GOT3 (cell line): ENCODE measurements around the gene WBP1.
"Not testable (repeated sequence)": the region's sequence is repeated elsewhere in the genome, so short reads cannot be mapped to it uniquely, and the experiment has no call there.

Experiments used
- DNase-seq: peaks from one replicate; lab custom pipeline; 2025; ENCODE audit warnings: mixed read lengths; lab: John Stamatoyannopoulos, UW

Gene WBP1

DNA sequence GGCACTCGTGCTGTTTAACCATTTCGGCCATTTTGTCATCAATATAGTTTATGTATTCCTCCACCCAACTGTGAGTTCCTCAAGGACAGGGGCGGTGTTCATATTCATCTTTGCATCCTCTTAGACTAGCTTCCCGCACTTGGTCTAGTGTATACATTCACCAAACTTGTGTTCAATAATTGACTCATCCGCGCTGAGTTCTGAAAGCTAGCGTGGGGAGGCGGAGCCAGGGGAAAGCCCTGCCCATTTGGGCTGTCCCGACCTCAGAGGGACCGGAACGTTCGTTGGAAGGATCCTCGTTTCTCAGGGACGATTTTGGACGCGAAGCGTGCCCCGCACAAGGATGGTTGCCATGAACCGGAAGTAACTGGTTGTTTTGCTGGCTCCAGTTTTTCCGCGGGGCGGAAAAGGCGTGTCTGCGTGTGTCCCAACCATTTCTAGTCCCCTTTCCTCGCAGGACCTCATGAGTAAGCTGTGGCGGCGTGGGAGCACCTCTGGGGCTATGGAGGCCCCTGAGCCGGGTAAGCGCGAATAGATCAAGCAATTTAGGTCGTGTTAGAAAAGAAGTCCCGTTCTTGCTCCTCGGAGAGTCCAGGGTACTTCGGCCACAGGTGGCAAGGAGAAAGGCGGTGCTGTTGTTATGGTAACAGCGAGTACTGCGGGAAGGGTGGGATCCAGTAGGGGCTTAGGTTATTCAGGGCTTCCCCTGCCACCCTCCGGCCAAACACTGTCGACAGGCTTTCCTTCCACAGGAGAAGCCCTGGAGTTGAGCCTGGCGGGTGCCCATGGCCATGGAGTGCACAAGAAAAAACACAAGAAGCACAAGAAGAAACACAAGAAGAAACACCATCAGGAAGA lies 3.4 kb upstream of the WBP1 start, which contains the start of gene INO80B:
Gene INO80B (plus strand): TSS at position 434 of the 858 bp plus-strand sequence. CDS start 30 bp downstream, at position 464.
- peak; percentile 92 for DNase-seq

DNA sequence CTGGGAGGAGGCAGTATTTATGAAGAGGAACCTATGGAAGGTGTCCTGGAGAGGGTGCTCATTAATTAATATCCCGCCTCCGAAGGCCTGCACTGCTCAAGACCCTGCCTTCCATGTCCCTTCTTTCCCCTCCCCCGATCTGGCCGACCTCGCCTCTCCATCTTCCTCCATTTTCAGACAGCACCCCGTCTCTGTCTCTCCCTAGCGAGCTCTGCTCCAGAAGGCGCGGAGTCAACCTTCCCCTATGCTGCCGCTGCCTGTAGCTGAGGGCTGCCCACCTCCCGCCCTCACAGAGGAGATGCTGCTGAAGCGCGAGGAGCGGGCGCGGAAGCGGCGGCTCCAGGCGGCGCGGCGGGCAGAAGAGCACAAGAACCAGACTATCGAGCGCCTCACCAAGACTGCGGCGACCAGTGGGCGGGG lies 1.1 kb upstream of the WBP1 start:
- no peak for DNase-seq

GRCh38 chr2:74457549-74458131 lies 598 bp upstream of the WBP1 start:
- DNase-seq = peak; percentile 18

DNA sequence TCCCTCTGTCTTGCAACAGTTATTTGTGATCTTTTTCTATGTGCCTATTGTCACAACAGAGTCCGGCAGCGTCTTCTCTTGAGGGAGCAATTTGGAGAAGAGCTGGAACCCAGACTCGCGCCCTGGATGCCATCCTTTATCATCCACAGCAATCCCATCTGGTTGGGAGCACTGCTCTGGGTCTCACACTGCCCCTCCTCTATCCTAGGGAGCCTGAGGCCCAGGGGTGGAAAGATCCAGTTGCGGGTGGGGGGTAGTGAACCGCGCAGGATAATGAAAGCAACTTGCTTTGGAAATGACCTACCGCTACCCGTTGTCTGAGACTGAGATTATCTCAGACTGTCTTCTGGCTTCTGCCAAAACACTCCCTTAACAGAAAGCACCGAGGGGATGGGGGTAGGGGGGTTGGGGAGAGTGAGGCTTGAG lies 713 bp downstream of the WBP1 start:
- DNase-seq = no peak

GRCh38 chr2:74459503-74460118 lies 1.4 kb downstream of the WBP1 start:
- not testable (repeated sequence) for DNase-seq

- DNase-seq = not testable (repeated sequence)
Measured at GRCh38 chr2:74460187-74460586, 1.9 kb downstream of the WBP1 start.

DNA sequence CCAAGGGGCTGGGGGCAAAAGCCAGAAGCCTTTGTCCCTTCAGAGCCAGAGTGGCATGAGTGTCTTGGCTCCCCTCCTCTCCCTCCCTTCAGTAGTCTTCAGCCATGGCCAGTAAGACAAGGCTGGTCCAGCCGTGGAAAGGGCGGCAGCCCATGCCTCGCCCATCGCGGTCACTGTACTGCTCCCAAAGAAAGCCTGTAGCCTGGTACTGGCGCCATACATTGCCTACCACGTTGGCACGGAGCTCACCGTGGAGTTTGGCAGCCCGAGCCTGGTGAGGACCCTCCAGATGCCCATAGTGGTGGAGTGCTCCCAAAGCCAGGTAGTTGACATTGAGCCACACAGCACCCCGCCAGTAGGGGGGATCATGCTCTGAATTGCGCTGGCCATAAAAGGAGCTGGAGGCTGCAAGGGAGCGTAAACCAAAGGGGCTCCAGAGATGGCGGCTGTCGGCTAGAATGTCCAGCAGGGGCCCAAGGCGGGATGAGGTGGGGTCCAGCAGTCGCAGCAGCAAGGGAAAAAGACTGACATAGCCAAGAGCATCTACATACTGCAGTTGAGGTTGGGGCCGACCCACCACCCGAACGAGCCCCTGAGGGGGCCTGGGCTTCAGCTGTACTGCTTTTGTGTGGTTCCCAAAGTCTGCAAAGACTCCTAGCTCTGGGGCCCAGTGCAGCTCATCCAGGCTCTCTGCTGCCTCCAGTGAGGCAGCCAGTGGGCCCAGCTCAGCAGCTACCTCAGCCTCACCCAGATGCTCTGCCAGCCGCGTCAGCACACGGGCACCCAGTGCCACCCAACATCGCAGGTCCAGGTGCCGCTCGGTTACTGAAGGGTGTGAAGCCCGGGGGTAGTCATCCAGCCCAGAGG lies 3.2 kb downstream of the WBP1 start:
- no peak for DNase-seq

DNA sequence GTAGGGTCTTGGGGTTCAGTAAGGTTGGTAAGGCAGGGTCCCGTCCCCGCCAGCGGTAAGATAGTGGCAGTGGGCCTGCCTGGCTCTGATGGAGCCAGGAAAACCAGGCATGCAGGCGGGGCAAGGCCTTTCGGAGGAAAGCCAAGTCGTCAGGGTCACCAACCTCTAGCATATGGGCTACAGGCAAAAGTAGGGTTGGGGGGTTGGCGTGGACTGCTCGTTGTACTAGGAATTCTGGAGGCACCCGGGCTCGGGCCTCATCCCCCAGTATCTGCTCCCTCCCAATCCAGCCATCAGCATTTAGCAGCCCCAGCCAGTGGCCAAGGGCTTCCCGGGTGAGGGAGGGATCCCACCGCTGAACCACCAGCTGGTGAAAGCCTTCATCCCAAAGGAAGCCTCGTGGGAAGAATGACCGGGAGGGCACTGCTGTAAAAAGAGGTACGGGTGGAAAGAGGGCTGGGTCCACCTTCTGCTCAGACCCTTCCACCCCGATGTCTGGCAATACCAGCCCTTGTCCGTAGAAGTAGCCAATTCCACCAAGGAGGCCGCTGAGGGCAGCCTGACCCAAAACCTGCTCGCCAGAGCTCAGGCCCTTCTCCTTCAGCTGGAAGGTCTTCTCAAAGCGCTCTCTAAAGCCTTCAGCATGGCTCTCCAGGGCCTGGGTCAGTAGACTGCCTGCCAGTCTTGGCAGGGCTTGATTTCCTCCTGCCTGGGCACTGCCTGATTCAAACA lies 4.0 kb downstream of the WBP1 start:
- no peak for DNase-seq

DNA sequence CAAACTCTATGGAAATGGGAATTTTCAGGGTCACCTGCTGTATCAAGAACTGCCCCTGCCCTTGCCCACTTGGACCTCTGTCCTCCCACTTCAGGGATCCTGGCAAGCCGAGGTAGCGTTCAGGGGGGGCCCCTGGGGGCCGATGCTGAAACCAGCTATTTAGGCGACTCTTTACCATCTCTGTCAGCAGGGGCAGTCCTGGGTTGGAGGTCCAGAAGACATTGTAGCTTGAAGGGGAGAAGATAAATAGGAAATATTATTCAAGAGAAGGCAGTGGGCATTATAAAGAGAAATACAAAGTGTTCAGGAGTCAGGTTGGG lies 4.5 kb downstream of the WBP1 start:
- no peak for DNase-seq

DNA sequence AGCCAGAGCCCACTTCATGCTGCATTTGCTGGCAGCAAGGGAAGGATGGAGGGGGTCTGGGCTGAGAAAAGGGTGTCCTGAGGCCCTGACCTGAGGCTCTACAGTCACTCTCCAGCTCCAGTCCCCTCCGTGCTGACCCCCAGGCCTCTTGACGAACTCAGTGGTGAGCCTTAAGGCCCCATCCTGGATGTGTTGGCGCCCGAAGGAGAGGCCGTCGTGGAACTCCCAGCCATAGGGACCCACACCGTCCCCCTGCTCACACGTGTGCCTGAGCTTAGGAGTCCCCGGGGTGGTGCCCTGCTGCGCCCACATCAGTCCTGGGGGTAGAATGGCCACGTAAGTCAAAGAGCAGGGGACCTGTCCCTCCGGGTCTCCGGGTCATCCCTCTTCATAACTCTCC lies 6.2 kb downstream of the WBP1 start:
- DNase-seq = no peak

GRCh38 chr2:74470742-74471141 lies 12.5 kb downstream of the WBP1 start:
- not testable (repeated sequence) for DNase-seq

DNA sequence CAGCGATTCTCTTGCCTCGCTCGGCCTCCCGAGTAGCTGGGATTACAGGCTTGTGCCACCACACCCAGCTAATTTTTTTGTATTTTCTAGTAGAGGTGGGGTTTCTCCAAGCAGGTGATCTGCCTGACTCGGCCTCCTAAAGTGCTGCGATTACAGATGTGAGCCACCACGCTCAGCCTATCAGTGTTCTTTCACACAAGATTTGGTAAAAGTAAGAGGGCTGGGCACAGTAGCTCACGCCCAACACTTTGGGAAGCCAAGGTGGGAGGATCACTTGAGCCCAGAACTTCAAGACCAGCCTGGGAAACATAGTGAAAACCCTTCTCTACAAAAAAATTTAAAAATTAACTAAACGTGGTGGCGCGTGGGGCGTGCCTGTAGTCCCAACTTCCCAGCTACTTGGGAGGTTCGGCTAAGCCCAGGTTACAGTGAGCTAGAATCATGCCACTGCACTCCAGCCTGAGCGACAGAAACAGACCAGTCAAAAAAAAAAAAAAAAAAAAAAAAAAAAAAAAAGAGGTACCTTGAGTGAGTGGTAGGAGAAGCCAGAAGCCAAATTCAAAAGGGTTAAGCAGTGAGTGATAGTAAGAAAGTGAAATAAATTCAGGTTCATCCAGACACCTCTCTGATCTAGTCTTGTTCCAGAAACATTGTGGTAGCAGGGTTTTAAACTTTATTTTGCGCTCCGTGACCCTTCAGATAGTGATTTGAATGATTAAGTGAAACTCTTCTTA lies 13.3 kb downstream of the WBP1 start:
- no peak for DNase-seq

- DNase-seq = peak; percentile 79
Measured at GRCh38 chr2:74472086-74472944, 14.1 kb downstream of the WBP1 start, which contains the start of gene MRPL53. MRPL53 (minus strand) TSS chr2:74472680; CDS start chr2:74472660, 20 bp downstream.

DNA sequence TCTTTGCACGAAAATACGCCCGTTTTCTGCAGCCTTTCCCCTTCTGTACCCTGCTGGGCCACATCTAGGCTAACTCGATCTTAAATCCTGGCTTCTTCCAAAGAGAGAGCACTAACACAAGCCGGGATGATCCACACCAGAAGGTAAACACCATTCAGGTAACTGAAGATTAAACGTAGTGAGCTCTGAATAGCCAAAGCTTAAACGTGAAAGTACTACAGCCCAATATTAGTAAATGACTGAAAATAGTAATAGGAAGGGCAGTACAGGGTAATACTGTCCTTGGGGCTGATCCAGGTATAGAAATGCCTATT lies 14.7 kb downstream of the WBP1 start:
- no peak for DNase-seq

- no peak for DNase-seq
Measured at GRCh38 chr2:74474481-74474880, 16.2 kb downstream of the WBP1 start.

GRCh38 chr2:74474899-74475298 lies 16.7 kb downstream of the WBP1 start:
- DNase-seq = no peak

DNA sequence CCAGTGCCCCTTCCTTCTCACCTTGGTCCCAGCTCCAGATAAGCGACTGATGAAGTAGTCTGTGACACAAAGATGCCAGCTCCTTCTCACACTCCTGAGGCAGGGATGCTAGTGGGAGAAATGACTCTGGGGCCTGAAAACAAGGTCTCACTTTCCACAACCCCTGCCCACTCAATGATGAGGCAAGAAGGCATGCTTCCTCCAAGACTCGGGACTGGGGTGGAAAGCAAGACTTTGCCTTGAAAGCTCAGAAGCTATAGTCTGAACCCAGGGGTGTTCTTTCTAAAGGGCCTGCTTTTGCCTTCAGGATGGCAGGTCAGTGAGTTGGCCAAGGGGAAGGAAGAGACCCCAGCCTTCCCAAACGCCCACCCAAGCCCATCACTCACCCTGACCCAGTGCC lies 23.2 kb downstream of the WBP1 start:
- DNase-seq = no peak

DNA sequence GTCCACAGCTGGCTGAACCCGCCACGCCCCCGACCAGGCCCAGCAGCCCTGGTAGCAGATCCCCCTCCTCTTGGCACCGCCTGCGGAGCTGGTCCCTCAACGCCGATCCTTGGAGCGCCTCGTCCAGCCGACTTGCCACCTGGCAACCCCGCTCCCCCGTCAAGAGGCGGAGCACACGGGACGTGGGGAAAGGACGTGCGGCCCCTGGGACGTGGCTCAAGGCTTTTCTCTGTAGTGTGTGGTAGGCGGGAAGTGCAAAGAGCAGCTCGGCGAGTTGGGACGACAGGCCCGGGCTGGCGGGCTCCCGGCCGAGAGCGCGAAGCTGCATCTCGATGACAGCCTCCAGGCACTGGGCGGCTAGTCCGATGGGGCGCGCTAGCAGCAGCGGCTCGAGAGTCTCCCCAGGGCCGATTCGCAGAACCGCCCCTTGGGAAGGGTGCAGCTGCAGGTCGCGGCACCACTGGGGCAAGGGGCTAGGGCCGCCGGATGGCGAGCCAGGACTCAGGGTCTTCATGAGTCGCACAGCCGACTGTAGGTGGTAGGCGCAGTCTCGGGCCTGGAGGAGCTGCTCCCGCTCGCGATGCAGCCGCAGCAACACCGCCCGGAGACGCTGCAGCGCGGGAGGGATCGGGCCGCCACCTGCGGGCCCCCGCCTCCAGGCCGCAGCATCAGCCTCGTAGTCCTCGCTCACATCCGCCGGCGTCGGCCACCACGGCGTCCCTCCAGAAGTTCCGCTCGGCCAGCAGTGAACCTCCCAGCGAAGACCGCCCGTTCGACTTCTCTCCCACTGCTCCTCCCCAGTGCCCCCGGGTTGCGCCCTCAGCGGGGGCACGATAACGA lies 23.9 kb downstream of the WBP1 start:
- DNase-seq = no peak
